WI38 (cell line): ENCODE data around the gene YAP1.
A peak's percentile ranks its signal among the peaks of the same experiment; 100 is the strongest.

ENCODE experiments used
- H3K4me3 ChIP-seq: 2 replicates; pipeline ENCODE4 v1.5.1; 2011; ENCODE audit warnings: low read depth, mild to moderate bottlenecking, control low read depth, low read length
- CTCF ChIP-seq: IDR thresholded peaks from 2 replicates; pipeline ENCODE4 v1.5.1; 2012; ENCODE audit warnings: low read depth, mild to moderate bottlenecking, control low read depth, low read length

Gene YAP1

GRCh38 chr11:102073253-102073652 lies 37.0 kb upstream of the YAP1 start:
- H3K4me3 ChIP-seq: no peak overlapping the region
- TF ChIP-seq CTCF: no peak

- no peak for TF ChIP-seq CTCF
Observed at GRCh38 chr11:102079625-102080024, 30.6 kb upstream of the YAP1 start.

GRCh38 chr11:102081313-102081712 lies 28.9 kb upstream of the YAP1 start:
- no peak overlapping the region for H3K4me3 ChIP-seq
- no peak for TF ChIP-seq CTCF

More at GRCh38 chr11:102079625-102080024, 30.6 kb upstream of the YAP1 start:
- H3K4me3 ChIP-seq: no peak overlapping the region

GRCh38 chr11:102085864-102086551 lies 24.2 kb upstream of the YAP1 start:
- TF ChIP-seq CTCF: no peak
- H3K4me3 ChIP-seq: no peak overlapping the region

GRCh38 chr11:102097186-102097585 lies 13.1 kb upstream of the YAP1 start:
- no peak for TF ChIP-seq CTCF
- H3K4me3 ChIP-seq: no peak overlapping the region

- no peak overlapping the region for H3K4me3 ChIP-seq
- no peak for TF ChIP-seq CTCF
Observed at GRCh38 chr11:102099755-102100154, 10.5 kb upstream of the YAP1 start.

- peak overlapping the region; percentile 93 for H3K4me3 ChIP-seq
- TF ChIP-seq CTCF: no peak
Observed at GRCh38 chr11:102108734-102109440, 1.4 kb upstream of the YAP1 start.
